Right atrium auricular region (tissue), 2 donors: Measurements from ENCODE around the gene DCANP1. TPM values are rescaled to one million over a fixed set of nuclear protein-coding genes. Genes with fewer than 3 reads are reported as not detected.

Experiments used
- DNase-seq: peaks from one replicate; pipeline ENCODE4 v3.0.0-alpha.2; 2019; ENCODE audit warnings: low spot score
- H3K27ac ChIP-seq, 2 donors: fragments of 200-600 bp; sonication (generic); 1 replicate in 1 of 2; 2 replicates in 1 of 2; pipeline ENCODE4 v1.5.1; 2016 to 2019
- H3K27me3 ChIP-seq, 2 donors: fragments of 200-600 bp; sonication (generic); one replicate each; pipeline versions ENCODE4 v1.5.1 to v1.6.0; 2017 to 2019
- H3K36me3 ChIP-seq: fragments of 200-600 bp; sonication (generic); one replicate; pipeline ENCODE4 v1.5.1; 2016
- H3K4me1 ChIP-seq, 2 donors: fragments of 200-600 bp; sonication (generic); one replicate each; pipeline versions ENCODE4 v1.5.1 to v1.6.0; 2017 to 2019
- H3K4me3 ChIP-seq, 2 donors: fragments of 200-600 bp; sonication (generic); 1 replicate in 1 of 2; 2 replicates in 1 of 2; pipeline ENCODE4 v1.5.1; 2017 to 2019; ENCODE audit warnings: mild to moderate bottlenecking in 1 of 2, moderate library complexity in 1 of 2
- H3K9me3 ChIP-seq, 2 donors: fragments of 200-600 bp; sonication (generic); one replicate each; pipeline ENCODE4 v1.5.1; 2019
- CTCF ChIP-seq, 2 donors: fragments of 200-600 bp; sonication (generic); IDR thresholded peaks; one replicate each; pipeline ENCODE4 v1.5.1; 2019; ENCODE audit warnings: antibody characterized with exemption in 2 of 2
- total RNA-seq, 2 donors: library from RNA; depleted of rRNA; stranded (reverse); fragments of >200 nt; gene quantifications; one replicate each; pipeline ENCODE4 v1.1.0, GENCODE V29; 2016

Gene DCANP1
- total RNA-seq, 2 donors from 2014 or later, result not detected

DNA sequence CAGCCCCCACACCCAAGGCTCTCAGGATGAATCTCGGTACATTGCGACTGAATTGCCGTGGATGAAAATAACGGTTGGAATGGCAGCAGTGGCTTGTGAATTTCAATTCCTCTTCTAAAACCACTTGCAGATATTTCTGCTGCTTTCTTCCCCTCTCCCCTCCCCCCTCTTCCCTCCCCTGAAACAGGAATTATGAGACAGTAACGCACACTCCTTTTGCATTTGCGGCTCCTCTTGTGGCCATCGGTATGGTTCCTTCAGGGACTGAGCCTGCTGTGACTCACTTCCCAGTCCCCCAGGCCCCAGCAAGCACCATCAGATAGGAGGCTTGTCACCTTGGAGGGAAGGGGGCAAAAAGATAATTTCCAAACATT lies 9.7 kb downstream of the DCANP1 start:
- no peaks in the 10 kb centered on the region for H3K9me3 ChIP-seq
- no peaks in the 10 kb centered on the region for H3K27me3 ChIP-seq
- DNase-seq, result no peak
- no peak overlapping the region for H3K4me3 ChIP-seq
- H3K36me3 ChIP-seq, result no peaks in the 10 kb centered on the region
- H3K4me1 ChIP-seq, result peaks cover 0 to 31% of the 10 kb centered on the region in 2 donors
- H3K27ac ChIP-seq, result no peak overlapping the region
- TF ChIP-seq CTCF (IDR thresholded peaks at IDR 0.05), result no peak

- Histone ChIP-seq H3K4me1 (peaks cover 0 to 31% of the 10 kb centered on the region in 2 donors), H3K27ac (no peak overlapping the region), H3K9me3 (no peaks in the 10 kb centered on the region), H3K27me3 (no peaks in the 10 kb centered on the region), H3K36me3 (no peaks in the 10 kb centered on the region), H3K4me3 (no peak overlapping the region)
- no peak for TF ChIP-seq CTCF (IDR thresholded peaks at IDR 0.05)
- no peak for DNase-seq
These were observed 10.2 kb downstream of the DCANP1 start for GRCh38 chr5:135436951-135437418.

DNA sequence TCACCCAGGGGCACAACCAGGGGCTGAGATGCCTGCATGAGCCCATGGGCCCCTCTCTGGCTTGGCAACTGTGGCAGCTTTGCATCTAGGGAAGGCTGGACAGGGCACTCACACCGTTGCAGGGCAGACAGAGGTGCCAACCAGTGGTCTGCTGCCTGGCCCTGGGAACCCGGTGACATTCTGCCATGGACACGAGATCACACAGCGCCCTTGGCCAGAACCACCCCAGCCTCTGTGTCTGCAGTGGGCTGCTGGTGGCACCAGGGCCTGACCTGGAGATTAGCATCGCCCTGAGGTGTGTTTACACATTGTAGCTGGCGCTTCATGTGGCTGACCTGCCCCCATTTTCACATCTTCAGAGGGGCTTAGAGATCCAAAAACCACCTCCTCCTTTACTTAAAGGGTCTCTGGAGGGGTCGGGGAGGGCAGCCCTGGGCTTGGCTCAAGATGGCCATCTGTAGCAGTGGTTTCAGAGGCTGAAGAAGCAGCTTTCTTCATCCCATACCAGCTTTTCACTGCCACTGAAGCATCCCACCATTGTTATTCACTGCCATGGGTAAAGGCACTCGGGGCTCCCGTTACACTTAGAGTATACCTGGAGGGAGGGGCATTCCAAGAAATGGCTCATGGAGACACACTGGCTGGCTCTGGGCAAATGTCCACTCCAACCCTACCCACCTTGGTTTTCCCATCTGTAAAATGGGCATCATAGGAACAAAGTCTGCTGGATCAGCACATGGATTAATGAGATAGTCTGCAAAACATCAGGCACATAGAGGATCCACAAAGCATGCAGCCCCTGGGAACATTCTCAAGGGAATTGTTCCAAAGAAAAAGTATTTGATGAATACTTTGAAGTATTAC lies 11.4 kb downstream of the DCANP1 start:
- Histone ChIP-seq H3K9me3 (no peaks in the 10 kb centered on the region), H3K4me1 (peaks cover 0 to 26% of the 10 kb centered on the region in 2 donors), H3K27me3 (no peaks in the 10 kb centered on the region), H3K36me3 (no peaks in the 10 kb centered on the region), H3K4me3 (no peak overlapping the region), H3K27ac (no peak overlapping the region)
- no peak for DNase-seq
- TF ChIP-seq CTCF (IDR thresholded peaks at IDR 0.05), result no peak

- Histone ChIP-seq H3K9me3 (no peaks in the 10 kb centered on the region), H3K4me1 (peaks cover 0 to 30% of the 10 kb centered on the region in 2 donors), H3K36me3 (no peaks in the 10 kb centered on the region), H3K27me3 (no peaks in the 10 kb centered on the region), H3K4me3 (no peak overlapping the region), H3K27ac (no peak overlapping the region)
- no peak for DNase-seq
- no peak for TF ChIP-seq CTCF (IDR thresholded peaks at IDR 0.05)
These were observed 12.3 kb downstream of the DCANP1 start for GRCh38 chr5:135434591-135435466.

DNA sequence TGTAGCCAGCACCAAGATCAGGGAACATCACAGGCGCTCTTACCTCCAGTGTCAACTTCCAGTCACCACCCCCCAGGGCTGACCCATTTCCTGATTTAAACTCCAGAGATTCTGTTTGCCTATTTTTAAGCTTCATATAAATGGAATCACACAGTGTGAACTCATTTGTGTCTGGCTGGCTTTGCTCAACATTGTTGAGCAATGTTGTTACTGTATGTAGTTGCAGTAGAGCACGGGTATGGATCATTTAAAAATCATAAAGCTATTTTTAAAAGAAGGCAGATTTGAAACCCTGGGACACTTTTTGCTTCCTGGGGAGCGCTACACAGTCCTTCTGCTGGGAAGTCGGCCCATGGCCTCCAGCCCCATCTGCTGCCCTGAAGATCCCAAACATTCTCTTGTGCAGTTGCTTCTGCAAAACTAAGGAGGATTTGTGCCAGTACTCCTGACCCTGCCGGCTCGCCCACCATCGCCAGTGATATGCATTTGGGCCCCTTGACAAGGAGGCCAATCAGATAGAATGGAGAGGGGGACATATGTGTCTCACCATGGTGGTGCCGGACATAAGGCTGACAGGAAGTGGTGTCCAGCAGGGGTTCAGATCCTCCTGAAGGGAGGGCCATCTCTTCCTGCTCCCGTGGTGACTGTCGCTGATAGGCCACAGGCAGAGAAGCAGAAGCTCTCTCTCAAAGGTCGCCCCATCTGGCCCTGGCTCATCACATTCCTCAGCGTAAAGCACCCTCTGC lies 13.3 kb downstream of the DCANP1 start:
- no peaks in the 10 kb centered on the region for H3K27me3 ChIP-seq
- no peak for DNase-seq
- no peak overlapping the region for H3K4me3 ChIP-seq
- no peak for TF ChIP-seq CTCF (IDR thresholded peaks at IDR 0.05)
- H3K9me3 ChIP-seq, result peaks cover 0 to 2% of the 10 kb centered on the region in 2 donors
- peak overlapping the region; percentile 6 to 52 for H3K27ac ChIP-seq
- H3K4me1 ChIP-seq, result peaks cover 0 to 36% of the 10 kb centered on the region in 2 donors
- no peaks in the 10 kb centered on the region for H3K36me3 ChIP-seq
